ENCODE measurements around the gene GTPBP4. TPM values are rescaled to one million over a fixed set of nuclear protein-coding genes. Genes with fewer than 3 reads are reported as not detected.

GTPBP4 gene
- total RNA-seq, 1 experiment from 2014 or later: 97.4 TPM

GRCh38 chr10:954396-954795 lies 33.8 kb upstream of the GTPBP4 start:
- Mint-ChIP-seq H3K27ac (no peak overlapping the region), H3K4me1 (no peaks in the 10 kb centered on the region), H3K9me3 (no peaks in the 10 kb centered on the region), H3K4me3 (no peak overlapping the region), H3K27me3 (ENCODE audit: low read depth) (peaks cover 5% of the 10 kb centered on the region), H3K36me3 (no peaks in the 10 kb centered on the region)
- TF ChIP-seq ZNF416 (CRISPR knock-in tag; IDR thresholded peaks at IDR 0.05) (no peak), RELA (CRISPR knock-in tag; IDR thresholded peaks at IDR 0.05; ENCODE audit: borderline replicate concordance) (no peak), NFATC4 (CRISPR knock-in tag; IDR thresholded peaks at IDR 0.05) (no peak), JUN (CRISPR knock-in tag; IDR thresholded peaks at IDR 0.05) (no peak), NR1H2 (CRISPR knock-in tag; IDR thresholded peaks at IDR 0.05) (no peak), ZNF423 (CRISPR knock-in tag; IDR thresholded peaks at IDR 0.05) (no peak), ZBTB21 (CRISPR knock-in tag; IDR thresholded peaks at IDR 0.05; ENCODE audit: borderline replicate concordance) (no peak), ESRRA (CRISPR knock-in tag; IDR thresholded peaks at IDR 0.05; ENCODE audit: borderline replicate concordance) (no peak), GTF2I (CRISPR knock-in tag; conservative IDR thresholded peaks at IDR 0.05) (no peak), CDX4 (CRISPR knock-in tag; IDR thresholded peaks at IDR 0.05; ENCODE audit: borderline replicate concordance) (no peak), ZNF532 (CRISPR knock-in tag; IDR thresholded peaks at IDR 0.05; ENCODE audit: borderline replicate concordance) (no peak), KAT7 (CRISPR knock-in tag; IDR thresholded peaks at IDR 0.05; ENCODE audit: borderline replicate concordance) (no peak), ZNF671 (CRISPR knock-in tag; IDR thresholded peaks at IDR 0.05) (no peak), ERG (CRISPR knock-in tag; IDR thresholded peaks at IDR 0.05) (no peak)
- ChIA-PET POLR2A (no interaction called here), CTCF (interaction anchor here (1.1 kb wide), 1 partner anchor 32 kb away, joined by 3 read pairs; no protein-coding TSS in a partner anchor)
- no peak for ATAC-seq
- DNase-seq (ENCODE audit: low spot score): no peak

- no peak for ATAC-seq
- no peak for TF ChIP-seq SOX15 (CRISPR knock-in tag; IDR thresholded peaks at IDR 0.05)
- no peak for TF ChIP-seq NR1H2 (CRISPR knock-in tag; IDR thresholded peaks at IDR 0.05)
- no peak for TF ChIP-seq NFYB (CRISPR knock-in tag; conservative IDR thresholded peaks at IDR 0.05; ENCODE audit: low read depth)
- no peak for TF ChIP-seq ZNF281 (CRISPR knock-in tag; IDR thresholded peaks at IDR 0.05)
- no peak for TF ChIP-seq ZNF425 (CRISPR knock-in tag; conservative IDR thresholded peaks at IDR 0.05)
- ChIA-PET CTCF (interaction anchor here (1.1 kb wide), 1 partner anchor 31 kb away, joined by 3 read pairs; no protein-coding TSS in a partner anchor), POLR2A (interaction anchor here (0.9 kb wide), 1 partner anchor 33 kb away, joined by 3 read pairs; the partner anchor contains the start of gene GTPBP4)
- DNase-seq (ENCODE audit: low spot score): no peak
- Mint-ChIP-seq H3K4me3 (no peak overlapping the region), H3K27me3 (ENCODE audit: low read depth) (peaks cover 10% of the 10 kb centered on the region), H3K9me3 (no peaks in the 10 kb centered on the region), H3K36me3 (no peaks in the 10 kb centered on the region), H3K27ac (no peak overlapping the region; the same call in 1 of the 2 replicates), H3K4me1 (no peaks in the 10 kb centered on the region)
Measured at GRCh38 chr10:955127-955819, 33.0 kb upstream of the GTPBP4 start.

Measured in WTC11 (cell line).